Activated T-cell treated with anti-CD3 and anti-CD28 coated beads, Interleukin-2, amount 50 U/mL, for 48 hours (primary cell): Measurements from ENCODE around the gene OS9.

Experiments used
- DNase-seq, 2 experiments: peaks; one replicate each; pipeline ENCODE4 v3.0.0-alpha.2; 2020

The OS9 gene

GRCh38 chr12:57754411-57755193 lies 60.7 kb downstream of the OS9 start, which contains the start of gene MARCHF9:
TSS of gene MARCHF9 (plus strand) at chr12:57755103. CDS start at chr12:57755529, 426 bp downstream.
- peak; percentile 89 to 90 for DNase-seq

GRCh38 chr12:57755194-57755453 lies 61.2 kb downstream of the OS9 start:
- no peak for DNase-seq

- peak in 1 of 2 experiments; percentile 51 for DNase-seq
These were observed 61.8 kb downstream of the OS9 start for GRCh38 chr12:57755454-57756372.

- DNase-seq, result peak; percentile 79 to 84
These were observed 62.7 kb downstream of the OS9 start for GRCh38 chr12:57756406-57757341.

GRCh38 chr12:57757771-57758170 lies 63.8 kb downstream of the OS9 start:
- DNase-seq, result no peak

- DNase-seq, result no peak
These were observed 64.8 kb downstream of the OS9 start for GRCh38 chr12:57758552-57759359.

GRCh38 chr12:57759360-57759980 lies 65.5 kb downstream of the OS9 start:
- peak in 1 of 2 experiments; percentile 45 for DNase-seq

GRCh38 chr12:57760347-57760982 lies 66.5 kb downstream of the OS9 start:
- DNase-seq, result no peak

GRCh38 chr12:57761391-57761998 lies 67.6 kb downstream of the OS9 start:
- DNase-seq, result no peak

GRCh38 chr12:57762463-57762862 lies 68.5 kb downstream of the OS9 start:
- DNase-seq, result no peak

GRCh38 chr12:57763881-57764661 lies 70.1 kb downstream of the OS9 start:
- DNase-seq, result no peak

- DNase-seq, result no peak
These were observed 70.7 kb downstream of the OS9 start for GRCh38 chr12:57764662-57765002.

- peak; percentile 78 to 79 for DNase-seq
These were observed 71.2 kb downstream of the OS9 start for GRCh38 chr12:57765003-57765697.

GRCh38 chr12:57765698-57766463 lies 71.9 kb downstream of the OS9 start:
- no peak for DNase-seq

- peak; percentile 47 to 54 for DNase-seq
These were observed 72.8 kb downstream of the OS9 start, which contains the start of gene CYP27B1 for GRCh38 chr12:57766464-57767304. TSS of gene CYP27B1 (minus strand) at chr12:57767078. CDS start at chr12:57767041, 37 bp downstream.

GRCh38 chr12:57767305-57767698 lies 73.4 kb downstream of the OS9 start:
- no peak for DNase-seq

GRCh38 chr12:57767876-57768275 lies 73.9 kb downstream of the OS9 start:
- no peak for DNase-seq
